Fibroblast of the aortic adventitia (primary cell): ENCODE results near the gene GTF2A1. TPM values are rescaled to one million over a fixed set of nuclear protein-coding genes. Genes with fewer than 3 reads are reported as not detected.

ENCODE experiments used
- DNase-seq: peaks from one replicate; pipeline ENCODE4 v3.0.0-alpha.2; 2010; ENCODE audit warnings: low read depth
- H3K4me3 ChIP-seq: 2 replicates; pipeline ENCODE4 v1.5.1; 2011; ENCODE audit warnings: low read depth, mild to moderate bottlenecking, control low read depth, low read length, moderate library complexity
- CTCF ChIP-seq: IDR thresholded peaks from 2 replicates; pipeline ENCODE4 v1.5.1; 2011; ENCODE audit warnings: mild to moderate bottlenecking, low read length, control low read depth, inconsistent platforms; ENCODE audit not compliant: insufficient read depth
- small RNA-seq: library from RNA; depleted of rRNA; stranded (forward); fragments of <200 nt; gene quantifications from one replicate; pipeline ENCODE3, GENCODE V24; 2012
- total RNA-seq: library from RNA; depleted of rRNA; stranded (reverse); fragments of >200 nt; gene quantifications from 2 replicates; pipeline ENCODE4 v1.2.3, GENCODE V29; 2012; ENCODE audit warnings: low replicate concordance

GTF2A1 gene
- total RNA-seq, 1 donor = 39.9 TPM

- no peak overlapping the region for H3K4me3 ChIP-seq
- no peak for TF ChIP-seq CTCF
- DNase-seq = no peak
Observed at GRCh38 chr14:81133400-81133799, 87.4 kb downstream of the GTF2A1 start.

GRCh38 chr14:81132468-81132867 lies 88.3 kb downstream of the GTF2A1 start:
- no peak overlapping the region for H3K4me3 ChIP-seq
- no peak for TF ChIP-seq CTCF
- no peak for DNase-seq

- no peak for TF ChIP-seq CTCF
- DNase-seq = no peak
- H3K4me3 ChIP-seq = no peak overlapping the region
Observed at GRCh38 chr14:81129242-81129641, 91.5 kb downstream of the GTF2A1 start.

GRCh38 chr14:81127785-81128184 lies 93.0 kb downstream of the GTF2A1 start:
- H3K4me3 ChIP-seq = no peak overlapping the region
- DNase-seq = peak; percentile 18

GRCh38 chr14:81125536-81125935 lies 95.2 kb downstream of the GTF2A1 start:
- no peak for DNase-seq
- no peak for TF ChIP-seq CTCF
- no peak overlapping the region for H3K4me3 ChIP-seq

More at GRCh38 chr14:81127785-81128184, 93.0 kb downstream of the GTF2A1 start:
- TF ChIP-seq CTCF = no peak

Small RNA genes within 50 kb of the gene (small RNA-seq; reads per million reads assigned to genes)
- gene DYNLL1P1 (not detected), gene SNORA79 (73.0 reads per million, percentile 97 among the genes with 10 or more reads in this experiment)

Other genes starting within 250 kb of the GTF2A1 start
- gene STON2, start 179.4 kb upstream of the GTF2A1 start, total RNA-seq = 3.3 and 4.5 TPM in 2 replicates